T-helper 2 cell (primary cell): ENCODE data around the gene RNASEH2B.

Experiments used
- DNase-seq, 5 experiments: peaks; one replicate each; pipeline versions ENCODE4 v3.0.0 to v3.0.0-alpha.2; 2012 to 2022
- total RNA-seq, 2 donors: gene quantifications; one replicate each; lab custom pipeline; 2026; lab: John Stamatoyannopoulos, UW

The RNASEH2B gene, protein sequence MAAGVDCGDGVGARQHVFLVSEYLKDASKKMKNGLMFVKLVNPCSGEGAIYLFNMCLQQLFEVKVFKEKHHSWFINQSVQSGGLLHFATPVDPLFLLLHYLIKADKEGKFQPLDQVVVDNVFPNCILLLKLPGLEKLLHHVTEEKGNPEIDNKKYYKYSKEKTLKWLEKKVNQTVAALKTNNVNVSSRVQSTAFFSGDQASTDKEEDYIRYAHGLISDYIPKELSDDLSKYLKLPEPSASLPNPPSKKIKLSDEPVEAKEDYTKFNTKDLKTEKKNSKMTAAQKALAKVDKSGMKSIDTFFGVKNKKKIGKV
- total RNA-seq, result 62.7 to 101 reads per million in 2 donors

DNA sequence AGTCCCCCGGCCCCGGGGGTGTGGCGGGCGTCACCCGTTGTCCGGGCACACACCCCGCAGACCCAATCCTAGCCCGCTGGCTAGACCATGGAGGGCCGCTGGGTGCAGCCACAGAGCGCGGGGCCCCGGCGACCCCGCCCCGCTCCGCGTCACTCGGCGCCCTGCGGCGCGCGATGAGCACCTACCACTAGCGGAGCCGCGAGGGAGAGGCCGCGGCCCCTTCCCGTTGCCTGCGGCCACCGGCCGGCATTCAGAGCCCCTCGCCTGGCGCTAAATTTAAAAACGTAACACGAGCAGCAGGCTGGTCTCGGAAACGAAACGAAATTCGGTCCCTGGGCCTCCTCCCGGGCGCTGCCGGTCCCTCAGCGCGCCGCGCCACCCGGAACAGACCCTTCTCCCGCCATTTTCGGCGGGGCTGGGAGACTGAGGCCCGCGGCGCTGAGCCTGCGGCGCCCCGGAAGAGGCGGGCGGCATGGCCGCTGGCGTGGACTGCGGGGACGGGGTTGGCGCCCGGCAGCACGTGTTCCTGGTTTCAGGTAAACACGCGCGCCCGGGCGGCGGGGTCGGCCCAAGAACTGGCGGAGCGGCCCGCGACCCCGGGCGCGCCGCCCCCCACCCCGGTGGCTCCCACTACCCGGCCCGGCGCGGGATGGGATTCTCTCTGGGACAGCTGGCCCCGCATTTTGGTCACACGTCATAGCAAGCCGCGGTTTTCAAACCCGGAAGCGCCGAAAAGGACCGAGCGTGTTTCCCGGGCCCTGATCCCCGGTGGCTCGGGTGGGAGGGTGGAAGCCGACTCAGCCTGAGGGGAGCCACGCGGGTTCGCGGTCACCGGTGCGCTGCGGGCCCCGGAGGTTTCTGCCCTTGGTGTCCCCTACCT lies at the start of gene RNASEH2B:
RNASEH2B (plus strand) TSS at position 187 of the 880 bp plus-strand sequence; CDS start at position 473, 286 bp downstream.
- peak; percentile 48 to 88 (median 67) for DNase-seq

- no peak for DNase-seq
Measured at GRCh38 chr13:50864492-50864891, 45.1 kb upstream of the RNASEH2B start.

- no peak for DNase-seq
Measured at GRCh38 chr13:50866817-50867636, 42.6 kb upstream of the RNASEH2B start.

GRCh38 chr13:50867637-50867945 lies 42.0 kb upstream of the RNASEH2B start:
- DNase-seq, result no peak

DNA sequence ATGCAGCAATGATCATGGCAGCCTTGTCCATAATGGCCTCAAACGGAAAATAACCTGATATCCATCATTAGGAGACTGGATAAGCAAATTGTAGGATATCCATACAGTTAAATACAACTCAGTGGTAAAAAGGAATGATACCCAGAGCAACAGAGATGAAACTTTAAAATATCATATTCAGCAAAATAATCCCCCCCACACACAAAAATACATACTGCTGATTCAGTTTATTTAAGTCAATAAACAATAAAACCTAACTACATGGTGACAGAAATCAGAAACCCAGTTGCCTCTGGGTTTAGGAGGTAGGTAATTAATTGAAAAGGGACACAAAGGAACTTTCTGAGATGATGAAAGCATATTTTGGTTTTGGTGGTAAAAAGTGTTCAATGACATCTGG lies 38.2 kb upstream of the RNASEH2B start:
- DNase-seq, result no peak

GRCh38 chr13:50873467-50873866 lies 36.1 kb upstream of the RNASEH2B start:
- DNase-seq, result no peak

DNA sequence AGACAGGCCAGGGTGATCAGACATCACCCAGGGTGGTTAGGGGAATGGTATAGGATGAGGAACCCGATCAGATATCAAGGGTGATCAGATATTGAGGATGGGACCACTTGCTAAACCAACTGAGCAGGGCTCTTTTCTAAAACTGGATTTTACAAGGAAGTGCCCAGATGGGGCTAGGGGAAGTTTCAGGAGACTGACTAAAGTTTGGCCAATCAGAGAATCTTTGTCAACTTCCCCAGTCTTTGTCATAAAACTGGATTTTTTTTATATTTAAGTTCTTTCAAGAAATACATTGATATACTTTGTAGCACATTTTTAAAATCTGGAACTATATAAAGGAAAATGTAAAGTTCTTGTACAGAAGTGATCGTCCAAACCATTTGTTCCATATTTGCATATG lies 35.6 kb upstream of the RNASEH2B start:
- no peak for DNase-seq

DNA sequence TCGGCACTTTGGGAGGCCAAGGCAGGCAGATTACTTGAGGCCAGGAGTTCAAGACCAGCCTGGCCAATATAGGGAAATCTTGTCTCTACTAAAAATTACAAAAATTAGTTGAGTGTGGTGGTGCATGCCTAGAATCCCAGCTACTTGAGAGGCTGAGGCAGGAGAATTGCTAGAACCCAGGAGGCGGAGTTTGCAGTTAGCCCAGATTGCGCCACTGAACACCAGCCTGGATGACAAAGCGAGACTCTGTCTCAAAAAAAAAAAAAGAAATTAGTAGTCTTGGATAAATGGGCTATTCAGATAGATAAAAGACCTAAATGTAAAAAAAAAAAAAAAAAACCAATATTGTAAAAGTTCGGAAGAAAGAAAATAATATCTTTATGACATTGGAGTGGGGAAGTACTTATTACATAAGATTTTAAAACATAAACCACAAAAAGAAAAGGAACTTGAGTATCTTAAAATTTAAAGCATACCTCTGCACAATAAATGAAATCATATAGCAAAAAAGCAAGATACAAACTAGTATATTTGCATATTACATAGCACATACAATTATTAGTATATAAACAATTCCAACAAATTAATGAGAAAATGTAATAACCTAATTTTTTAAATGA lies 26.7 kb upstream of the RNASEH2B start:
- DNase-seq, result no peak

DNA sequence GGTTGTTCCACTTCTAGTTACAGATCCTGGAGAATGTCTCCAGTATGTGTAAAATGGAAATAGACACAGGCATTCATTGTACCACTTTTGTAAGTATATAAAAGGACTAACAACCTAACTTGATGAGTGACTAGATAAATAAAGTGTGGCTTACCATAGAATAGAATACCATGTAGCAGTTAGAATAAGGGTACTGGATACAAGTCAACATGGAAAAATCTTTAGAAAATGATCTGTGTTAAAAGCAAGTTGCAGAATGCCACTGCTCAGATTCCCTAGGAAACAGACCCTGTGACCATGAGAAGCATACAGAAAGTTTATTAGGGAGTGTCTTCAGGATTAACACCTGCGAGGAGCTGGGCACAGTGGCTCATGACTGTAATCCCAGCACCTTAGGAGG lies 25.9 kb upstream of the RNASEH2B start:
- no peak for DNase-seq

- no peak for DNase-seq
Measured at GRCh38 chr13:50884265-50884664, 25.3 kb upstream of the RNASEH2B start.

- no peak for DNase-seq
Measured at GRCh38 chr13:50887151-50887550, 22.4 kb upstream of the RNASEH2B start.

GRCh38 chr13:50888362-50888761 lies 21.2 kb upstream of the RNASEH2B start:
- DNase-seq, result no peak

- no peak for DNase-seq
Measured at GRCh38 chr13:50889317-50889716, 20.3 kb upstream of the RNASEH2B start.

DNA sequence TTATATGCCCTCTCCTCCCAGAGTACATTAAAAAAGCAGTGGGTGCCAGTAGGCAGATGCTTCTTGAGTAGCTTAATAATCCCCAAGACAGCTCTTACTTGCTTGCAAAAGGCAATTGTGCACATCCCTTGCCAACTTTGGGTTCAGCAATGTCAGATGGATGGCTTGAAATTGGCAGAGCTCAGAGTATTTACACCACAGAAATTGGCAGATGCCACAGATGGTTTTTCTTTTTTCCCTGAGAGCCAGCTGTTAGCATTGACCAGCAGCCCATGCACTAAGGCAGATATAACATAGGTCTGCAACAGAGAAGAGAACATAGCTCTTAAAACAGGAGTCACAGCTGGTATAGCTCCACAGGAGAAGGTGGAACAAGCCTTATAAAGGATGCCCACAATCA lies 18.4 kb upstream of the RNASEH2B start:
- no peak for DNase-seq

- DNase-seq, result peak in 2 of 5 experiments; percentile 19 to 91
Measured at GRCh38 chr13:50892210-50892944, 17.2 kb upstream of the RNASEH2B start.

DNA sequence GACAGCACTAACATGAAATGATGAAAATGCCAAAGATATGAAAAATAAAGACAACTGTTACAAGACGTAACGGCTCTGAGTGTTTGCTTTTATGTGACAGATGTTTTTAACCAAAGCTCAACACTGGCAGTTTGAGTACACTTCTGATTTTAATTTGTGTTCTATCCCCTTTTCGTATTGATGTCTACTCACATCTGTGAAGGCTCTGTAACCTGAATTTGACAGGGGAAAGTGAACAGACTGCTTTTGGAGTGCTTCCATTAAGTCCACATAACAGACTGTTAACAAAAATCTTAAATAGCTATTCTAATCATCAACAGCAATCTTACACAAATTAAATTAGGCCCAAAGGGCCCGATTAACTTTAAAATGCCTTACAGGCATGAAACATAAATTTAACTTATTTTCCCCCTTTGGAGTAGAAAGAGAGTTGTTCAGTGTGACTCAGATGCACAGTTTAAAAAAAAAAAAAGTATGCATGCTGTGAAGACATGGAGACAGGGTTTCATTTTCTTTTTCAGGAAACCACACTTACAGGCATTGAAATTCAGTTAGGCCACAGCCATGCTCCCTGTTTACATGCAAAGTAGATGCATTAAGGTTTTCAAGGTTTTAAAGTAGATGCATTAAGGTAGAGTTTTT lies 16.3 kb upstream of the RNASEH2B start:
- peak in 2 of 5 experiments; percentile 48 to 95 for DNase-seq

DNA sequence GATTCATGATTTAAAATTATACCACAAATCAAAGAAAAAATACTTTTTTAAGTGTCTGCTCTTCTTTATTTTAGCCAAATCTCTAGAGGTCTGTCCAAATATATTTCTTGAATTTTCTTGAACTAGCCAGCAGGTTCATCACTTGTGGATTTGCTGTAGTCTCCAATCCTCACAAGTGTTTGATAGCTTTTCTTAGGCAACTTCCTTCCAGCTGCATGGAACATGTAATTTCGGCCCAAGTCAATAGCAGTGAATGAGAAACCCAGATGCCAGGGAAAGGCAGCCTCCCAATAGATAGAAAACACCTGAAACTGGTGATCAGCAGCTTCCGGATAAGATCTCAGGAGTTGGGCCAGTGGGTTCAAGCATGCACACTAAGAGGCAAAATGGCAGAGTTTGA lies 15.6 kb upstream of the RNASEH2B start:
- DNase-seq, result peak in 1 of 5 experiments; percentile 39

DNA sequence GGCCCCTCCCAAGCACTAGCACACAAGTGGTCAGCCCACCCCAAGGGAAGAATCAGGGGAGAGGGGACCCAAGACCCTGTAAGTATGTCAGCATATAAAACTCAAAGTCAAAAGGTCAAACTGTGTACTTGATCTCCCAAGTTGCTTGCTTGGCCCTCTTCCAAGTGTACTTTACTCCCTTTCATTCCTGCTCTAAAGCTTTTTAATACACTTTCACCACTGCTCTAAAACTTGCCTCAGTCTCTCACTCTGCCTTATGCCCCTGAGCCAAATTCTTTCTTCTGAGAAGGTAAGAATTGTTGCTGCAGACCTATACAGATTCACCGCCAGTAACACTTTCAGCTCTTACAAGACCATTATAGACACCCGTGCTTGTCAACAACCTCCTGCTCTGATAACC lies 15.1 kb upstream of the RNASEH2B start:
- DNase-seq, result no peak

GRCh38 chr13:50898338-50898737 lies 11.3 kb upstream of the RNASEH2B start:
- DNase-seq, result no peak

DNA sequence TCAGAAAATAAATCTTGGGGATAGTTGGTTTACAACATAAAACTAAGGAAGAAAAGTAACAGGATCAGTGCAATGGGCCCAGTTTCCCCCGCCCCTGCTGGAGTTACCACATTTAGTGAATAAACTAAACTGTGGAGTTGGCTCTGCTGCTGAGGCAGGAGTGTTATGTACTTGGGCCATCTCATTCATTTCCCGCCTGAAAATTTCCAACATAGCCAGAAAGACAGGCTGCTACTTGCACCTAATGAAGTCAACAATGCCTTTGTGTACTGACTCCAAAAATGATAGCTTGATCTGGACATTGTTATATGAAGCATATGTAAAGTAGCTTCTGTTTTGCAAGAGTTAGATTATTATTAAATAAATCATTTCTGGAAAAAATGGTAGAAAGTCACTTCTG lies 7.9 kb upstream of the RNASEH2B start:
- no peak for DNase-seq

DNA sequence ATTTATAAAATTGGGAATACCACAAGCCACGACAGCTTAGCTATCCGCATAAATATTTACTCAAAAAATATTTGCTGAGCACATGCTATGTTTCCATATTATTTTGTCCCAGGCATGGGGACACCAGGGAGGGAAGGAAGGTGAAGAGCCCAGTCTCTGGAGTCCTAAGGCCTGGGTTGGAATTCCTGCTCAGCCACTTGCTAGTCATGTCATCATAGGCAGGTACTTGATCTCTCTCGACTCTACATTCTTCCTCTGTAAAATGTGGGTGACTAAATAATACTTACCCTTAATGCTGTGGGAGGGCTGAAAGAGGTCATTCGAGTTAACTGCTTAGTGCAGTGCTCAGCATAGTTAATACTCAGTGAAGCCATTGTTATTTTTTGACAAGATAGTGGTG lies 4.3 kb upstream of the RNASEH2B start:
- DNase-seq, result no peak
